ENCODE results near the gene SLC16A5.
"Not testable (repeated sequence)": the region's sequence is repeated elsewhere in the genome, so short reads cannot be mapped to it uniquely, and the experiment has no call there.

SLC16A5 gene

DNA sequence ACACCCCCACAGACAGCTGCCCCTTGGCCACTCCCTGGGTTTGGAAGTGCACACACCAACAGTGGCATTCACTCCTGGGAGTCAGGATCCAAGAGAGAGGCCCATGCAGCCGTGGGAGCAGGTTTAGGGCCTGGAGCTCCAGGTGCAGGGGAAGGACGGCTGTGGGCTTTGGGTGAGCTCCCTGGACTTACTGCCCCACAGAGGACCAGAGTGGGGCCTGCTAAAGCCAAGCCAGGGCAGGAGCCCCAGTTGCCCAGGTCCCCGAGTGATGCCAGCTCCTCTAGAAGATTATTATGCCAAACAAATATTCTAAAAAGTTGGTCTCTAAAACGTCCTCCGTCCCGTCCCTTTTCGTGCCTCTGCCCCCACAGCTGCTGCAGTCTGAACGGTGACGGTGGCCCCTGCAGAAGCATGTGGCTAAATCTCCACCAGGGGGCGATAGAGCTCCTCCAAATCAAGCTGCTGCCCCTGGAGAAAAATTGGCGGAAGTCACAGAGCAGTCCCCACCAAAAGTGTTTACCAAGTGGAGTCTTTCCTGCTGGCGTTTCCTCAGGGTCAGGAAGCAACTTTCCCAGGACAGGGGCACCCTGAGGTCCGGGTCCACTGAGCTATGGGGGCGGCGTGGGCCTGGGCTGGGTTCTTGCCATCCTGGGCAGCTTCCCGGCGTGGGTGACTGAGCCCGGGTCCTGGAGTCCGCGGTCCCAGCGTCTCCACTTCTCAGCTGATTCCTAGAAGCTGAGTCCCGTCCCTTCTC lies 26.2 kb downstream of the SLC16A5 start:
- peak; percentile 44 for DNase-seq

DNA sequence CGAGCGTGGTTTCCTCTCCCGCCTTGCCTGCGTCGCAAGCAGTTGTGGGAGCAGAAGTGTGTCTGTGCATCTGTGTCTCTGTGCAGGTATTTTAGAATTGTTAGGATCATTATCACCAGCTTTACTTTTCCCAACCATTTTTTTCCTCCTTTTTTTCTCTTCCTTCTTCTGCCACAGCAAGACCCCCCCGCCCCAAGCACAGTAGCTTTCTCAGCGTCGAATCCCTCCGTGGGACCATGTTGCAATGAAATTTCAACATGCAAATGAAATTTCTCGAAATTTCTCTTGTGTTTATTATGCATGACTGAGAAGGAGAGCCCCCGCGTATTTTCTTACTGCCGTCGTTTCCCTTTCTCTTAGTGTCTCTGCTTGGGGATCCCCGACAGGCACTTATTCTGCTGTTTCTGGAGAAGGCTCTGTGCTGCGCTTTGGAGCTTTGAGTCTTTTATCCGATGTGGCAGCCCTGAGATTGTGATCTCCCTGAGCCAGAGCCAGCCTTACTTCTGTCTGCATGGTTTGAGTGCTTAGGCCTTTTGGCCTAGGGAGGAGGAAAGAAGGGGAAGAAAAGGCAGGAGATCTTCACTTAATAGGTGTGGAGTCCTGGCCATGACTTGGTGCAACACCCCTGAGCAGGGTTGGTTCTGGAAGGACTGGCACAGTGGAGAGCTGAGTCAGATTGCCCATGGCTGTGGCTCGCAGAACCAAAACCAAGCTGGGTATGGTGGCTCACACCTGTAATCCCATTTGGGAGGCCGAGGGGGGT lies 27.0 kb downstream of the SLC16A5 start:
- DNase-seq, result no peak

DNA sequence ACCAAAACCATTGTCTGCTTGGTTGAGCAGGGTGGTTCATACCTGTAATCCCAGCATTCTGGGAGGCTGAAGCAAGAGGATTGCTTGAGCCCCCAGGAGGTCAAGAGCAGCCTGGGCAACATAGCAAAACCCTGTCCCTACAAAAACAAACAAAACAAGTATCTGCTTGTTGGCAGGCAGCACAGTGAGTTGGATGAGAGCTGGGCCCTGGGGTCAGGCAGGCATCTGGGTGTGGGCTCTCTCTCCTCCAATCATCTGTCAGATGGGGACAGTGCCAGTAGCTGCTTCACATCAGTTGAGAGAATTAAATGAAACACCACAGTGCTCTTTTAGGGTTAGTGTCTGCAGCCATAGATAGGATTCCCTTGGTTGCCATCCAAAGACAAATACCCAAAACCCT lies 27.8 kb downstream of the SLC16A5 start:
- no peak for DNase-seq

DNA sequence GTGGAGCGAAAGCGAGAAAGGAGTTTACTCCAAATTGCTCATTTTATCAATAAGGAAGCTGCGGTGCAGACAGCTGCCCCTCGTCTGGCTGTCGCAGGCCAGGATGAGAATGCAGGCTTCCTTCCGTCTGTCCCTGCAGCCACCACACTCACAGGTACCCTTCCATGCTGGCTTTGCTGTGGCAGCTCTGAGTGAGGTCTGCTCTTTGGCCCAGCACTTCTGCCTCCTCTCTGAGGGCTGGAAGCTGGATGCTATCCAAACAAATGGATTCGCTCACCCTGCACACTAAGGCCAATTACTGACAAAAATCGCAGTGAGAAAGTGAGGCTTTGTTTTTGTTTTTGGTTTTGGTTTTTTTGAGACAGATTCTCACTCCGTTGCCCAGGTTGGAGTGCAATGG lies 29.0 kb downstream of the SLC16A5 start:
- DNase-seq, result no peak

DNA sequence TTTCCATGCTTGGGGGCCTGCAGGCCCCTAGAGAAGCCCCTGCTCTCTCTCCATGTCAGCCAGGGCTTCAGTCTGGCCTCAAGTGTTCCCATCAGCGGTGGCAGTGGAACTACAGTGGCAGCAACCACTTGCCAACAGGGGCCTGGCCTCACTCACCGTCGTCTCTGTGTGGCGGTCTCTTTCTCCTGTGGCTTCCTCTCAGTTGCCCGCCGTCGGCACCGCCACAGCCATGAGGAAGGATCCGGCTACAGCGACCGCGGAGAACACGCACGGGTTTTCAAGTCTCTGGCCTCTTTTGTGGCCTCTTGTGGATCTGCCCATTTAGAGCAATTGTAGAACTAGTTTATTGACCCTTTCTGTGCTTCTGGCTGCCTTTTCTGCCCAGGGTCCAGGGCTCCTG lies 30.6 kb downstream of the SLC16A5 start:
- DNase-seq, result no peak

DNA sequence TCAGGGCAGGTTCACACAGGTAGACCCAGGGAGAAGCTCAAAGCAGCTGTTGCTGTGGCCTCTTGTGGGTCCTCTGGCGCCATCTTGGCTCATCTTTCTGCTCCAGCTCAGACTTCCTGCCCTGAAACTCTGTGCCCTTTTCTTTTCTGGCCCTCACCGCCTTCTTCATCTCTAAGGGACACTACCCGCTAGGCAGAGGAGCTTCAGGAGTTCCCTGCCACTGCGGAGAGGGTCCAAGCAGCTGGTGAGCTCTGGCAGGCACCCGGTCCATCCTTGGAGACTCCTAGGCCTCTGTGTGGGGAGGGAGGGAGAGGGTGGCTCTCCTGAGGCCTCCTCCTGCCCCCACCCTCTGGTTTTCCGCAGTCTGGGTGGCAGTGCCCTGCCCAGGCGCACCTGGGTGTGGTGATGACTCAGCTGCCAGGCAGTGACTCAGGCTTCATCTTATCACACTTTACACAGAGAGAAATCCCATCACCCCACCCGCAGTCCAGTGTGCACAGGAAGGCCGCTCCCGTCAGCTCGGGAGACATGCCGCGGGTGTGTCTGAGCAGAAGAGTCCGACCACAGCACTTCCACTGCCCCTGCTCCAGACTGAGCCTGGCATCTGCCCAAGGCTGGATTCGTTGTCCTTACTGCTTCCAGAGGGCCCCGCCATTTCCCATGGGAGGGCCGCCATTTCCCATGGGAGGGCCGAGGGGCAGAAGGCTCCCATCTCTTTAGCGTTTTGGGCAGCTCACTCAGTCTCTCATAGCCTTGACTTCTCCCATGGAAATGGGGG lies 36.5 kb downstream of the SLC16A5 start:
- DNase-seq, result no peak

DNA sequence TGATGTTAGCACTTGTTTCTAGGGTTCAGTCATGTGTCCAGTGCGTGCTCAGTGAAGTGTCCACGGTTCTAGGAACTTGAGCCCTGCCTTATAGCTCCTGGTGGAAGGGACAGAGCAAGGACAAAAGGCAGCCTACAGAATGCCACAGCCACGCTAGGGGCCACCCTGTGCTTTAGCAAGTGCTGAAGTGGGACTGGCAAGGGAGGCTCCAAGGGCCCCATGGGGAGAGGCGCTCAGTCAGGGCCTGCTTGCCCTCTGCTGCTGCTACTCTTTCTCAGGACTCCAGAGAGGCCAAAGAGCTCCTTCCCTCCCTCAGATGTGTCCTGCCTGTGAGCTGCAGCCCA lies 37.0 kb downstream of the SLC16A5 start:
- DNase-seq, result no peak

DNA sequence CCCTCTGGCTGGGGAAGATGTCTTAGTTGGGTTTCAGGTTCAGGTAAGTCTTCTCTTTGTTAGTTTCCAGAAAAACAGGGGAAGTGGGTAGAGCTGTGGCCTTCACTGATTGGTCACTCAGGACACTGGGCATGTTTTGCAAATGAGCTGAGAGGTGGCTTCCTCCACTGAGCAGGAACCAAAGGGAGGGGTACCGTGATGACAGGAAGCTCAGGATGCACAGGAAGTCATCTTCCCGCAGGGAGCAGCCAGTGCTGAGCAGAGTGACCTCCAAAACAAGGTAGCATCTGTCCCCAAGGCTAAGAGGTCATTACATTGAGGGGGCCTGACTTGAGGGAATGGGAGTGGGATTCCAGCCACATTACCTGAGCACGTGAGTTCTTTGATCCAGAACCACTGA lies 38.2 kb downstream of the SLC16A5 start:
- no peak for DNase-seq

DNA sequence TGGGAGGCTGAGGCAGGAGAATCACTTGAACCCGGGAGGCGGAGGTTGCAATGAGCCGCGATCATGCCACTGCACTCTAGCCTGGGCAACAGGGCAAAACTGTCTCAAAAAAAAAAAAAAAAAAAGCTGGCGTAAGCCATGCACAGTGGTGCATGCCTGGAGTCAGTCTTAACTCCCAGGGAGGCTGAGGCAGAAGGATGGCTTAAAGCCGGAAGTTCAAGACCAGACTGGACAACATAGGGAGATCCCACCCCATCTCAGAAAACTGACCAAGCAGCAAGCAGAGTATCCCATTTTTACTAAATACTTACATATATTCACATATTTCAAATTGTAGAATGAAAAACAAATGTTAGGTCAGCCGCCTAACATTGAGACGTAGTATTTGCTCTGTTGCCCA lies 39.2 kb downstream of the SLC16A5 start:
- DNase-seq, result no peak

DNA sequence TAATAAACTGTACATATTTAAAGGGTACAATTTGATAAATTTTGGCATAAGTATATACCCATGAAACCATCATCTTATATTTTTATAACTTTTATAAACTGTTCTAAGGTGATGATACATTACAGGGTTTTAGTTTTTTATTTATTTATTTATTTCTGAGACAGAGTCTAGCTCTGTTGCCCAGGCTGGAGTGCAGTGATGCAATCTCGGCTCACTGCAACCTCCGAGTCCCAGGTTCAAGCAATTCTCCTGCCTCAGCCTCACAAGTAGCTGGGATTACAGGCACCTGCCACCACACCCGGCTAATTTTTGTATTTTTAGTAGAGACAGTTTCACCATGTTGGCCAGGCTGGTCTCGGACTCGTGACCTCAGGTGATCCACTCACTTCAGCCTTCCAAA lies 40.2 kb downstream of the SLC16A5 start:
- DNase-seq, result not testable (repeated sequence)

DNA sequence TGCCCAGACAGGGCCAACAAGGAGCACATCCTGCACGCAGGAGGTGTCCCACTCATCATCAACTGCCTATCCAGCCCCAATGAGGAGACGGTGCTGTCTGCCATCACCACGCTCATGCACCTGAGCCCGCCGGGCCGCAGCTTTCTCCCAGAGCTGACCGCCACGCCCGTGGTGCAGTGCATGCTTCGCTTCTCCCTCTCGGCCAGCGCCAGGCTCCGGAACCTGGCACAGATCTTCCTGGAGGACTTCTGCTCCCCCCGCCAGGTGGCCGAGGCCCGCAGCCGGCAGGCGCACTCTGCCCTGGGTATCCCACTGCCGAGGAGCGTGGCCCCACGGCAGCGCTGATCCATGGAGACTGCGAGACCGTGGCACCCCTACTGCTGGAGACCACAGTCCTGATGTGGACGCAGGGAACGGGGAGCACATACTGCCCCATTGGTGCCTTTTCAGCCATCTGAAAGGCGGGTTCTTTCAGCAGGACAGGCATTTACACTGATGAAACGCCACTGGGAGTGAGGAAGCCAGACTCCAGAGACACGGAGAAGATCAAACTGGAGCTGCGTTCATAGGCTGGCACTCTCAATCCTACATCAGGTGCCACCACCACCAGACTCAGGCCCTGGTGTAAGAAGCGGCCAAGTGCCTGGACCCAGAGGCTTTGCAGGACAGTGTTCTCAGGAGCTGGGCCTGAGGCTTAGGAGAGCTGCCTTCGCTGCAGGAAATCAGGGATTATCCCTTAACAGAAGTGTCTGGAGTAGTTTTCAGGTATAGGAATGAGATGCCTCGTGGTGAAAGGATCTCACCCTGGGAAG lies 41.1 kb downstream of the SLC16A5 start:
- DNase-seq, result no peak

DNA sequence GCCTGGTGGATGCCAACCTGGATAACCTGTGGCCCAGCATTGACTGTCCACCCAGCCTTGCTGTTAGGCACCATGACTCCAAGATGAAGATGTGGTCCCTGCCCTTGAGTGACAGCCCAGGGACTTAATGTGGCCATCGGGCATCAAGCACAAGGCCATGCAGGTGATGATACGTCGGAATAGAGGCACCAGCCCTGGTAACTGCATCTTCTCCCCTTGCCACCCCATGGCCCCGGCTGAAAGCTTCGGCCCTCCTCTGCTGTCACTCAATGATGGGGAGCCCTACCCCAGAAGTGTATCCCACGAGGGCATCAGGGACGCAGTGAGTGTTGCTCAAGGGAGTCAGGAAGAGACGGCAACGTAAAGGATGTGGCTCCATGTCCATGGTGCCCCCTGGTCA lies 41.8 kb downstream of the SLC16A5 start:
- no peak for DNase-seq

DNA sequence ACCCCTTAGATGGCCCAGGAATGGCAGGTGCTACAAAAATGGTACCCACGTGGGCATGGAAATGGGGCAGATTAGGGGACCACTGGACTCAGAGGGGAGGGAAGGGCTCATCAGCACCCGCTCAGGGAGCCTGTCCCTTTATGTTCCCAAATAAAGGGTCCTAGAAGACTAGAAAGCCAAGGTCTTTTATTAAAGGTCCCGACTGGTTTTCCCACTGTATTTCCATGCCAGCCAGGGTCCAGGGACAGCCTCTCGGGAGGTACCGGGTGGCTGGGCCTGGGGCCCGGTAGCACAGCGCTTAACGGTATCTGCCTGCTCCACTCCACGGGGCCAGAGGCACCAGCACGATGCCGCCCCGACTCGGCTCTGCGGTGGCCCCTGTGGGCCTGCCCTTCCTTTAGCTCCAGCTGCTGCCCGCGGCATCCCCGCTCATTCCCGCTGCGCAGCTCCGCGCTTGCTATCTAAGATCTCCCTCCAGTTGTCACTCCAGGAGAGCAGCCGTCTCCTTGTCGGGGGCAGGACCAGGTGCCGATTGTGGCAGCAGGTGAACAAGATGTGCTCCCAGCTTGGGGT lies 42.4 kb downstream of the SLC16A5 start:
- no peak for DNase-seq

DNA sequence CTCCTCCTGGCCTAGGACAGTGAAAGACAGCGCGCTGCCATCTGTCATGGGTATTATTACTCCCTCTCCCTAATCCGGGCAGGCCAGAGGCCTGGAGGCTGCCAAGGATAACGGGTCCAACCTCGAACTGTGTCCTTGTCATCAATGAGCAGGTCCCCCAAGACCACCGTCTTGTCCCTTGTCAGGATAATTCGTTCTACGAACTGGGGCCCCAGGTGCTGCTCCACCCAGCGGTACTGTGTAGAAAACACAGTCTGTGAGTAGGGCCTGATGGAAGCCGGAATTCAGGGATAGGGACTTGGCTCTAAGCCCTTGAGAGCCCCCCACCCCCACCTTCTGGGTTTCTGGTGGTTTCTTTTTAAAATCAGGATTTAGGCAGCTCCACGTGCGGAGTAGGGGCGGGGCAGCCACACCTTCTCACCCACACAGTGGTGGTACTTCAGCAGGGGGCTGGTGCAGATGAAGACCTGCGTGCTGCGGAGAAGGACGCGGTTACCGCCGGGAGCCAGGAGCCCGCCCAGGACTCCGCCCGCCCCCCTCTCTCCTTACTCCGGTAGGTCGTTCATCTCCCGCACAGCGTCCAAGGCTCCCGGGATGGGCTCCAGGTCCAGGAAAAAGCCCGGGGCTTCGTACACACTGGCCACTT lies 43.0 kb downstream of the SLC16A5 start:
- DNase-seq, result peak; percentile 32

DNA sequence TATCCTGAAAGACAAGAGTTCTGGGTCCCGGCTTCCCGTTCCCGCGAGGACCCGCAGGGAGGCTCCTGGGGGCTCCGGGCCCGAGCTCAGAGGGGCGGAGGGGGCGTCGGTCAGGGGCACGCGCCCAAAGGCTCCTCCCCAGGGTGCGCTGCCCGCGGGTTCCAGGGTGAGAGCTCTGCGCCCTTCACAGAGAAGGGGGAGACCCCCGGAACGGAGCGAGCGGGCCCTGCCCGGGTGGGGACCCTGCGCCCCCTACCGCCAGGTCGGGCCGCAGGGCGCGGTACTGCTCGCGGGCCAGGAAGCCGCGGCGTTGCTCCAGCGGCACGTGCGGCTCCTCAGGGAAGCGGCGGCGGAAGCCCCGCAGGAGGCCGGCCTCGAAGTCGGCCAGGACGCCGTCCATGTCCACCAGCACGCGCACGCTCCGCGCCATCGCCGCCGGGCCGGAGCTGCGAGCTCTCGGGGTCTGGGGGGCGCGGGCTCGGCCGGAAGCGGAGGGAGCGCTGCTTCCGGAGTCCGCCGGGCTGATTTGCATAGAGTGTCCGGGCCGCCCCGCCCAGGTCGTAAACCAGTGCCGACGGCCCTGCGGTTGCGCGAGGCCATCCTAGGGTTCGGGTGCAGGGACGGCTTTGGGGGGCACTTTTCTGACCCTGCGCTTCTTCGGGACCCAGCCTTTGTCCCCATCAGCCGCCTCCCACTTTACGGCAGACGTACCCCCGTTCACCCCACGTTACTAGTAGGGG lies 43.7 kb downstream of the SLC16A5 start, which contains the start of gene NT5C:
Gene NT5C, minus strand, starts transcription at position 465 of the 740 bp plus-strand sequence. Its CDS starts 35 bp downstream, at position 430.
- DNase-seq, result peak; percentile 77

DNA sequence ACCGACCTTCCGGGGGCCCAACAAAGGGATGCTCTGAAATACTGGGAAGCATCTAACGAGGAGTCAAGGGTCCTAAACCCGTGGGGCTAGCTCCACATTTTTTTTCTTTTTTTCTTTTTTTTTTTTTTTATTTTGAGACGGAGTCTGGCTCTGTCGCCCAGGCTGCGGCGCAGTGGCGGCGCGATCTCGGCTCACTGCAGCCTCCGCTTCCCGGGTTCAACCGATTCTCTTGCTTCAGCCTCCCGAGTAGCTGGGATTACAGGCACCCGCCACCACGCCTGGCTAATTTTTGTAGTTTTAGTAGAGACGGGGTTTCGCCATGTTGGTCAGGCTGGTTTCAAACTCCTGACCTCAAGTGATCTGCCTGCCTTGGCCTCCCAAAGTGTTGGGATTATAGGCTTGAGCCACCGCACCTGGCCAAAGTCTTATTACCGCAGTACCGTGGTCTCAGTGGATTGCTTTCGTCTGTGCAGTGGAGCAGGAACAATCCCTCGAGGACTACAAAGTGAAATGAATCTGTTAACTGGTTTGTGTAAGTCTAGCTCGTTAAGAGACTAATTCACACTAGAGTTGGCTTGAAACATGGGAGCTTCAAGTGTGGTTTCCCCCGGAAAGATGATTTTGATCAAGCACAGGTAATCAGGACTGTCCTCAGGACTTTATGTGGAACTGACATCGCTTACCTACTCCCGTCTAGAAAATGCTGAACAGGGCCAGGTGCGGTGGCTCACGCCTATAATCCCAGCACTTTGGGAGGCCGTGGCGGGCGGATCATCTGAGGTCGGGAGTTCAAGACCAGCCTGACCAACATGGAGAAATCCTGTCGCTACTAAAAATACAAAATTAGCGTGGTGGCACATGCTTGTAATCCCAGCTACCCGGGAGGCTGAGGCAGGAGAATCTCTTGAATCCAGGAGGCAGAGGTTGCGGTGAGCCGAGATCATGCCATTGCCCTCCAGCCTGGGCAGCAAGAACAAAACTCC lies 44.6 kb downstream of the SLC16A5 start:
- DNase-seq, result not testable (repeated sequence)

DNA sequence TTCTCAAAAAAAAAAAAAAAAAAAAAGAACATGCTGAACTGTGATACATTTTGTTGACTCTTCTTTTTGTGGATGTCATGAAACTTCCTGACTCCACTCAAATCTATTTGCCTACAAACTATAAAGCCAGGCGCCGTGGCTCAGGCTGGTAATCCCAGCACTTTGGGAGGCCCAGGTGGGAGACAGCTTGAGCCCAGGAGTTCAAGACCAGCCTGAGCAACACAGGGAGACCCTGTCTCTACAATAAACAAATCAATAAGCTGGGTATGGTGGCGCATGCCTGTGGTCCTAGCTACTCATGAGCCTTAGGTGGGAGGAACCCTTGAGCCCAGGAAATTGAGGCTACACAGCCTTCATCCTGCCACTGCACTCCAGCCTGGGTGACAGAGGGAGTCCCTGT lies 45.2 kb downstream of the SLC16A5 start:
- DNase-seq, result no peak

DNA sequence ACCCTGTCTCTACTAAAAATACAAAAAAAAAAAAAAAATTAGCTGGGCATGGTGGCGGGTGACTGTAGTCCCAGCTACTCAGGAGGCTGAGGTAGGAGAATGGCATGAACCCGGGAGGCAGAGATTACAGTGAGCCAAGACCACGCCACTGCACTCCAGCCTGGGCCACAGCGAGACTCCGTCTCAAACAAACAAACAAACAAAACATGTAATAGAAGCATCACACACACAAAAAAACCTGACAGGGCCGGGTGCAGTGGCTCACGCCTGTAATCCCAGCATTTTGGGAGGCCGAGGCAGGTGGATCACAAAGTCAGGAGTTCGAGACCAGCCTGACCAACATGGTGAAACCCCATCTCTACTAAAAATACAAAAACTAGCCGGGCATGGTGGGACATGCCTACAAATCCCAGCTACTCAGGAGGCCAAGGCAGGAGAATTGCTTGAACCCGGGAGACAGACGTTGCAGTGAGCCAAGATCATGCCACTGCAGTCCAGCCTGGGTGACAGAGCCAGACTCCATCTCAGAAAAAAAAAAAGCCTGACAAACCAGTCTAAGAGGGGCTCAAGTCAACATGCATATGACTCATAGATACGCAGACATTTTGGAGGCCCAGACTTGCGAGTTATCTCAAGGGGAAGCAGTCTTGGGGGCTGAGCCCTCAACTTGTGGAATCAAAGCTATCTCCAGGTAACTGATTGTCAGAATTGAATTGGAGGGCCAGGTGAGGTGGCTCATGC lies 46.0 kb downstream of the SLC16A5 start:
- DNase-seq, result not testable (repeated sequence)

DNA sequence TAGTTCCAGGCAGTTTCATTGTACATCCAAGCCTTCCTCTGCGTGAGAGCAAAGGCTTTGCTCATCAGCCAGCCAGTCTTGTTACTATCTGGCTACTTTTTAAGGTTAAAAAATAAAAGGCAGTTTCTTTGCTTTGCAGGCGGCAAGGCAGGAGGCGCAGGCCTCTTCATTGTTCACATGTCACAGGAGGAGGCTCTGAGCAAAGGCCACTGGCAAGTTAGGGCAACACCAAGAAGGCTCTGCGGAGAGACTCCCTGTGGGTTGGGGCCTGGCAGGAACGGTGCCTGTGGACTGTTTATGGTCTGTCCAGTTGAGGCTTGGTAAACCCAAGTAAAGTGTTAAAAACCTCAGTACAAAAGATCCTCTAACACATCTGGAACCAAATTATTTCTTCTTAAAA lies 47.7 kb downstream of the SLC16A5 start:
- no peak for DNase-seq
